Measurements from ENCODE around the gene CPO.

CPO gene

DNA sequence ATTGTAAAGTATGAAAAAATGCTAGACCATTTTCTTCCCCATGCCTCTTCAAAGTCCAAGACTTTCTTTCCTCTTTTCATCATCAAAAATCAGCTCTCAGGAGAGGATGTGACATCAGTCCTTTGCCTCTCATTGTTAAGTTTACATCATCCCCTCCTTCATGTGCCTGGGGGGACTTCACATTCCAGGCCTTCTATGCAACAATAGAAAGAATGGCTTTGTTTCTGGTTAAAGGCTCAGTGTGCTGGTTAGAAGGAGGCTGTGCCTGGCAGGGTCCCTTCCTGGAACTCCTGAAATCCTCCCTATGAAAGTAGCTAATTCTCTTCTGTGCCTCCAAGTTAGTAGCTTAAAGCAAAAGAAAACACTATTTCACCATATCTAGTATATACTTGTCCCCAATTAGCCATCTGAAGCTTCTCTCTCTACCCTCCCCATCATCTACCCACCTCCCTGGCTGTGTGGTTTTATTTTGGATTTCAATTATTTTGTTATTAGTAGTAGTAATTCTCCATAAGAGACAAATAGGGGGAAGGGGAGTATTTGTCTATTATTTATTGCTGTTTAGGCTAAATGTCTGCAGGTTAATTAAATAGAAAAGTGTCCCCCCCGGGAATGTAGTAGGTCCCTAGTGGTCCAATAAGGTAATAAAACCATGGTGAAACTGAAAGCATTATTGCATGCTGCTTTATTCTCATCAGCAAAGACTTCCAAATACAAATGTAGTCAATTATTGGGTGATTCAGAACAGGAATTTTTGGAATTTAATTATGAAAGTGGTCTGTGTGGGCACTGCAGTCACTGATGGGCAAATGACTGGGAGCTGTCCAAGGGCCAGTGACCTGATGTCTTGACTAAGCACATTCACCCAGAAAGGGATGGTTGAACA, 69.0 kb downstream of the CPO start:
- H3K36me3 ChIP-seq (ENCODE audit: insufficient read depth, low read length) = no peaks in the 10 kb centered on the region
- no peak overlapping the region for H3K27ac ChIP-seq
- H3K4me3 ChIP-seq = no peak overlapping the region
- H3K9me3 ChIP-seq (ENCODE audit: low read depth, low read length) = no peaks in the 10 kb centered on the region
- H3K9ac ChIP-seq (ENCODE audit: insufficient read length) = no peak overlapping the region
- DNase-seq (ENCODE audit: low read depth, low spot score) = no peak
- no peak for TF ChIP-seq EZH2 (IDR thresholded peaks at IDR 0.05)
- no peak for TF ChIP-seq POLR2AphosphoS5 (IDR thresholded peaks at IDR 0.05; ENCODE audit: borderline replicate concordance, low read depth, low read length)
- no peak for TF ChIP-seq FOXP2 (optimal IDR thresholded peaks at IDR 0.05; ENCODE audit: control extremely low read depth, extremely low read length, insufficient read depth)

DNA sequence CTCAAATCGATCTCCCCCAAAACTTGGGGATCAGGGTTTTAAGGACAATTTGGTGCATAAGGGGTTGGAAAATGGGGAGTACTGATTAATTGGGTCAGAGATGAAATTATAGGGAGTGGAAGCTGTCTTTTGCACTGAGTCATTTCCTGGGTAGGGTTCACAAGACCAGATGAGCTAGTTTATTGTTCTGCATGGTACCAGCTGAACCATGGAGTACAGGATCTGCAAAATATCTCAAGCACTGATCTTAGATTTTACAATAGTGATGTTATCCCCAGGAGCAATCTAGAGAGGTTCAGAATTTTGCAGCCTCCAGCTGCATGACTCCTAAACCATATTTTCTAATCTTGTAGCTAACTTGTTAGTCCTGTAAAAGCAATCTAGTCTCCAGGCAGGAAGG, 73.1 kb downstream of the CPO start:
- no peak overlapping the region for H3K9ac ChIP-seq (ENCODE audit: insufficient read length)
- no peak overlapping the region for H3K27ac ChIP-seq
- no peaks in the 10 kb centered on the region for H3K36me3 ChIP-seq (ENCODE audit: insufficient read depth, low read length)
- H3K9me3 ChIP-seq (ENCODE audit: low read depth, low read length) = no peaks in the 10 kb centered on the region
- no peak for DNase-seq (ENCODE audit: low read depth, low spot score)
- H3K4me3 ChIP-seq = no peak overlapping the region
- no peak for TF ChIP-seq POLR2AphosphoS5 (IDR thresholded peaks at IDR 0.05; ENCODE audit: borderline replicate concordance, low read depth, low read length)
- TF ChIP-seq FOXP2 (optimal IDR thresholded peaks at IDR 0.05; ENCODE audit: control extremely low read depth, extremely low read length, insufficient read depth) = no peak
- no peak for TF ChIP-seq EZH2 (IDR thresholded peaks at IDR 0.05)

DNA sequence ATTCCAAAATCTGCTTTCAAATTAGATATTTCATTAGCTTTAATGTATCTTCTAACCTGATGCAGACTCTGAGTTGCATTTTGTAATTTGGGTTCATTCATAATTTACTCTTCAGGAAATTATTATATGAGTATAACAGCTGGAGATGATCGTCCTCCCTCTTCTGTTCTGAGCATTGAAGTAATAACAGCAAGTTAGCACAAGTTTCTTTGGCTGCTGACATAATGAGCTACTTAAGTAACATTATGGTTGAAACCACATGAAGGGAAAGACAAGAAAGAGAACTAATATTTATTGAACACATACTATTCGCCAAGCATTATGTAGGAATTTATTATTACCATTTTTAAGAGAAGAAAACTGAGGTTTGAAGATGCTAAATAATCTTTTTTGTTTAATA, 75.1 kb downstream of the CPO start:
- Histone ChIP-seq H3K27ac (no peak overlapping the region), H3K36me3 (ENCODE audit: insufficient read depth, low read length) (no peaks in the 10 kb centered on the region), H3K9ac (ENCODE audit: insufficient read length) (no peak overlapping the region), H3K9me3 (ENCODE audit: low read depth, low read length) (no peaks in the 10 kb centered on the region), H3K4me3 (no peak overlapping the region)
- no peak for DNase-seq (ENCODE audit: low read depth, low spot score)
- TF ChIP-seq FOXP2 (optimal IDR thresholded peaks at IDR 0.05; ENCODE audit: control extremely low read depth, extremely low read length, insufficient read depth) = no peak
- TF ChIP-seq EZH2 (IDR thresholded peaks at IDR 0.05) = no peak
- TF ChIP-seq POLR2AphosphoS5 (IDR thresholded peaks at IDR 0.05; ENCODE audit: borderline replicate concordance, low read depth, low read length) = no peak

DNA sequence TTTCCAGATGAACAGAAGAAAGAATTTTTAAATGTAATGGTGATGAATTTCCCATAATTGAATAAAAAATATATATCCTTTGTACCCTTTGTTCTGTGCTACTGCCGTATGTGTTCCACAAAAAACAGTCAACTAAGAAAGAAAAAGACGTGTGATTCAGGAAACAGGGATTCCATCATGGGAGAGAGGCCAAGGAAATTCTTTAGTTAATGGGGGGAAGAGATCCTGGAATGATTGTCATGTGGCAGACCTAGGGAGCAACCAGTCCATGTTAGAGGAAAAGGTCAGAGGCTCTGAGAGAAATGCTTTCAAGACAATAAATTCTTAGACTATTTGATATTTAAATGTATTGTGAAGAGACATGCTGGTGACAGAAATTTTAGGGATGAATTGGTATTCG, 76.6 kb downstream of the CPO start:
- Histone ChIP-seq H3K27ac (no peak overlapping the region), H3K36me3 (ENCODE audit: insufficient read depth, low read length) (no peaks in the 10 kb centered on the region), H3K4me3 (no peak overlapping the region), H3K9ac (ENCODE audit: insufficient read length) (no peak overlapping the region), H3K9me3 (ENCODE audit: low read depth, low read length) (no peaks in the 10 kb centered on the region)
- no peak for TF ChIP-seq EZH2 (IDR thresholded peaks at IDR 0.05)
- TF ChIP-seq POLR2AphosphoS5 (IDR thresholded peaks at IDR 0.05; ENCODE audit: borderline replicate concordance, low read depth, low read length) = no peak
- TF ChIP-seq FOXP2 (optimal IDR thresholded peaks at IDR 0.05; ENCODE audit: control extremely low read depth, extremely low read length, insufficient read depth) = no peak
- DNase-seq (ENCODE audit: low read depth, low spot score) = no peak

All from SK-N-MC (cell line).